GM12801 (cell line): ENCODE data around the gene IPMK.

Experiments used
- CTCF ChIP-seq: IDR thresholded peaks from one replicate; pipeline ENCODE4 v1.5.1; 2011; ENCODE audit warnings: control low read depth; ENCODE audit not compliant: insufficient read length; ENCODE audit errors: extremely low read depth

Gene IPMK

GRCh38 chr10:58206251-58206650, 61.4 kb downstream of the IPMK start:
- no peak for TF ChIP-seq CTCF

GRCh38 chr10:58201704-58202103, 66.0 kb downstream of the IPMK start:
- TF ChIP-seq CTCF = no peak

- no peak for TF ChIP-seq CTCF
Measured at GRCh38 chr10:58189269-58189668, 78.4 kb downstream of the IPMK start.

- no peak for TF ChIP-seq CTCF
Measured at GRCh38 chr10:58184120-58184670, 83.5 kb downstream of the IPMK start.

- TF ChIP-seq CTCF = no peak
Measured at GRCh38 chr10:58180666-58181065, 87.0 kb downstream of the IPMK start.

- no peak for TF ChIP-seq CTCF
Measured at GRCh38 chr10:58179238-58179637, 88.5 kb downstream of the IPMK start.

- no peak for TF ChIP-seq CTCF
Measured at GRCh38 chr10:58178811-58179210, 88.9 kb downstream of the IPMK start.
